Transverse colon (tissue), 4 donors: ENCODE measurements around the gene NRN1L. TPM values are rescaled to one million over a fixed set of nuclear protein-coding genes. Genes with fewer than 3 reads are reported as not detected.
A peak's percentile ranks its signal among the peaks of the same experiment; 100 is the strongest.

Experiments
- DNase-seq: peaks from one replicate; pipeline ENCODE4 v3.0.0-alpha.2; 2019
- H3K27ac ChIP-seq, 4 donors: fragments of 200-600 bp; sonication (generic); 2 replicates each; pipeline ENCODE4 v1.5.1; 2016 to 2018; ENCODE audit warnings: inconsistent platforms in 4 of 4
- H3K27me3 ChIP-seq: fragments of 200-600 bp; sonication (generic); 2 replicates; pipeline ENCODE4 v1.5.1; 2017; ENCODE audit warnings: inconsistent platforms
- H3K36me3 ChIP-seq, 4 donors: fragments of 200-600 bp; sonication (generic); 2 replicates each; pipeline ENCODE4 v1.5.1; 2017 to 2019; ENCODE audit warnings: inconsistent platforms in 4 of 4
- H3K4me1 ChIP-seq, 4 donors: fragments of 200-600 bp; sonication (generic); 2 replicates each; pipeline ENCODE4 v1.5.1; 2017 to 2020; ENCODE audit warnings: inconsistent platforms in 4 of 4
- H3K4me3 ChIP-seq, 4 donors: fragments of 200-600 bp; sonication (generic); 1 replicate in 1 of 4; 2 replicates in 3 of 4; pipeline versions ENCODE4 v1.5.1 to v1.6.1; 2017 to 2019; ENCODE audit warnings: inconsistent platforms in 4 of 4
- H3K9me3 ChIP-seq, 2 donors: fragments of 200-600 bp; sonication (generic); 2 replicates each; pipeline ENCODE4 v1.5.1; 2017 to 2019; ENCODE audit warnings: inconsistent platforms in 2 of 2
- CTCF ChIP-seq, 5 experiments: fragments of 200-600 bp in 3 of 5; fragments of 450-650 bp in 2 of 5; sonication (generic) in 3 of 5; IDR thresholded peaks; 1 replicate in 2 of 5; 2 replicates in 3 of 5; pipeline ENCODE4 v1.5.1; 2016 to 2017; ENCODE audit warnings: antibody characterized with exemption in 5 of 5, inconsistent platforms in 3 of 5, mild to moderate bottlenecking in 2 of 5, moderate library complexity in 1 of 5
- EP300 ChIP-seq: sonication (generic); formaldehyde crosslinking; IDR thresholded peaks from one replicate; pipeline ENCODE4 v1.6.1; 2017; ENCODE audit warnings: antibody characterized with exemption, low read depth
- POLR2A ChIP-seq: fragments of 450-650 bp; IDR thresholded peaks from one replicate; pipeline ENCODE4 v1.6.1; 2016; ENCODE audit warnings: antibody characterized with exemption, mild to moderate bottlenecking, moderate library complexity
- POLR2AphosphoS5 ChIP-seq, 3 donors: sonication (generic); formaldehyde crosslinking; IDR thresholded peaks; one replicate each; pipeline ENCODE4 v1.6.1; 2016; ENCODE audit warnings: antibody characterized with exemption in 3 of 3
- WGBS, 2 donors: methylation state at CpG; one replicate each; pipeline ENCODE4 v1.1.5; 2018; ENCODE audit warnings: low coverage in 1 of 2; 5-methylcytosine and 5-hydroxymethylcytosine counted together
- in situ Hi-C, 4 donors: fragments of 200-750 bp; cut with MboI; loops; one replicate each; pipeline versions ENCODE4 v1.15.0 to v1.15.1; 2017; ENCODE audit warnings: low sequenced_read_pairs in 3 of 4, low pct_ligation_motif_present in 1 of 4, low pct_unique_long_range_greater_than_20kb in 1 of 4
- intact Hi-C: fragments of 100-400 bp; cut with DNase I; formaldehyde crosslinking; loops from one replicate; pipeline ENCODE4 v1.15.1; 2023; ENCODE audit warnings: low total_unique reads
- total RNA-seq, 4 donors: library from RNA; depleted of rRNA; stranded (reverse); fragments of >200 nt; gene quantifications; one replicate each; pipeline ENCODE4 v1.1.0, GENCODE V29; 2016

The NRN1L gene
- total RNA-seq, 4 donors from 2014 or later = 2.5 TPM; not detected in 3

- DNase-seq = peak; percentile 66
- Histone ChIP-seq H3K4me3 (peak within 1 kb of the TSS; percentile 71 to 99 (median 94)), H3K9me3 (no peaks in the 10 kb centered on the region), H3K4me1 (peaks cover 40 to 52% (median 48%) of the 10 kb centered on the region in 4 donors), H3K36me3 (no peaks in the 10 kb centered on the region), H3K27ac (peak within 1 kb of the TSS; percentile 94 to 98 (median 96)), H3K27me3 (no peaks in the 10 kb centered on the region)
- intact Hi-C loops (no loop called here), in situ Hi-C loops (no loop called here)
- TF ChIP-seq POLR2A = peak; percentile 52
- TF ChIP-seq POLR2AphosphoS5 (IDR thresholded peaks at IDR 0.05) = peak in 2 of 3 donors; percentile 25 to 29
- TF ChIP-seq CTCF (IDR thresholded peaks at IDR 0.05) = no peak
- TF ChIP-seq EP300 = no peak
- WGBS, 2 donors = 0% methylated on average over 25 of the region's 62 CpGs; no CpG with 5 or more reads in 1 of the 2 donors
Observed at GRCh38 chr16:67847064-67847861, 37.4 kb upstream of the NRN1L start, which contains the start of gene CENPT. Gene CENPT (minus strand): TSS chr16:67847693. CDS start chr16:67833859, 13,834 bp downstream.

GRCh38 chr16:67848118-67848517, 36.6 kb upstream of the NRN1L start:
- DNase-seq = no peak
- H3K4me1 ChIP-seq = peaks cover 40 to 49% (median 47%) of the 10 kb centered on the region in 4 donors
- in situ Hi-C loops = no loop called here
- no peaks in the 10 kb centered on the region for H3K27me3 ChIP-seq
- peak overlapping the region; percentile 94 to 98 (median 96) for H3K27ac ChIP-seq
- peak overlapping the region in 3 of 4 donors; percentile 90 to 99 (median 98) for H3K4me3 ChIP-seq
- no peaks in the 10 kb centered on the region for H3K9me3 ChIP-seq
- no peak for TF ChIP-seq POLR2AphosphoS5 (IDR thresholded peaks at IDR 0.05)
- TF ChIP-seq POLR2A = no peak
- no peak for TF ChIP-seq EP300
- TF ChIP-seq CTCF (IDR thresholded peaks at IDR 0.05) = no peak
- intact Hi-C loops = no loop called here
- H3K36me3 ChIP-seq = no peaks in the 10 kb centered on the region
- WGBS, 2 donors = 94% methylated on average over 11 of the region's 11 CpGs; no CpG with 5 or more reads in 1 of the 2 donors

GRCh38 chr16:67853670-67854069, 31.0 kb upstream of the NRN1L start:
- H3K27me3 ChIP-seq = no peaks in the 10 kb centered on the region
- H3K36me3 ChIP-seq = no peaks in the 10 kb centered on the region
- no peaks in the 10 kb centered on the region for H3K9me3 ChIP-seq
- intact Hi-C loops (no loop called here), in situ Hi-C loops (no loop called here)
- H3K4me1 ChIP-seq = peaks cover 9 to 30% (median 28%) of the 10 kb centered on the region in 4 donors
- no peak for TF ChIP-seq EP300
- no peak for TF ChIP-seq CTCF (IDR thresholded peaks at IDR 0.05)
- no peak for TF ChIP-seq POLR2A
- TF ChIP-seq POLR2AphosphoS5 (IDR thresholded peaks at IDR 0.05) = no peak
- DNase-seq = no peak
- H3K4me3 ChIP-seq = no peak overlapping the region
- WGBS, 2 donors = 95% methylated on average over 3 of the region's 3 CpGs; no CpG with 5 or more reads in 1 of the 2 donors
- no peak overlapping the region for H3K27ac ChIP-seq

GRCh38 chr16:67855789-67856188, 28.9 kb upstream of the NRN1L start:
- in situ Hi-C loops (no loop called here), intact Hi-C loops (no loop called here)
- 62 to 89% methylated on average over 2 to 9 of the region's 10 CpGs for WGBS, 2 donors
- Histone ChIP-seq H3K9me3 (no peaks in the 10 kb centered on the region), H3K36me3 (no peaks in the 10 kb centered on the region), H3K27ac (no peak overlapping the region), H3K27me3 (no peaks in the 10 kb centered on the region), H3K4me1 (peaks cover 9 to 35% (median 28%) of the 10 kb centered on the region in 4 donors), H3K4me3 (no peak overlapping the region)
- no peak for TF ChIP-seq POLR2A
- no peak for TF ChIP-seq CTCF (IDR thresholded peaks at IDR 0.05)
- no peak for TF ChIP-seq POLR2AphosphoS5 (IDR thresholded peaks at IDR 0.05)
- no peak for TF ChIP-seq EP300
- no peak for DNase-seq
